Measurements from ENCODE around the gene ABAT. TPM values are rescaled to one million over a fixed set of nuclear protein-coding genes. Genes with fewer than 3 reads are reported as not detected.
"Not testable (repeated sequence)": the region's sequence is repeated elsewhere in the genome, so short reads cannot be mapped to it uniquely, and the experiment has no call there.

The ABAT gene
- total RNA-seq, 4 donors from 2014 or later: 9.0 to 16.9 (median 13.4) TPM

DNA sequence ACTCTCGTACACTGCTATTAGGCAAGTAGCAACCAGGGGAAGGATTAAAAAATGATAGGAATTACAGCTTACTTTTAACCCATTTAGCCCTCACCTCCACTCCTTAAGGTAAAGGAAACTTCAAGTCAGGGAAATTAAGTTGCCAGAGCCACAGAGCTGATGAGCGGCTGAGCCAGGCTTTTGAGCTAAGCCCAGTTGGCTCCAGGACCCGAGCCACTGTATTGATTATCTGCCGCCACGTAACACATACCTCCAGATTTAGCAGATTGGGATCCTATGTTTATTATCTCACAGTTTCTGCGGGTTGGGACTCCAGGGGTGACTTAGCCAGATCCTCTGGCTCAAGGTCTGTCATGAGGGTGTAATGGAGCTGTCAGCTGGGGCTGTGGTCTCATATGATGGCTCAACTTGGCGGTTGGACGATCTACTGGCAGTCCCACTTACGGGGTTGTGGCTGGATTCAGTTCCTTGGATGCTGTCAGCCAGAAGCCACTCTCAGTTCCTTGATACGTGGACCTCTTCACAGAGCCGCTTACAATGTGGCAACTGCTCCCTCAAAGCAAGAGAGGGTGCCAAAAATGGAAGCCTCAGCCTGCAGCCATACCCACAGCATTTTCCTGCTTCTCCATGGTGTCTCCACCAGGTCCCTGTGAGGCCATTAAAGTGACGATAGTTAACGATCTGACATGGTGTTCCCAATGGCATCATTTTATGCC is 65.7 kb downstream of the ABAT start:
- intact Hi-C loops (cut with DNase I): no loop called here
- Histone ChIP-seq H3K27ac (replicated peaks in 1 of 4) (no peak overlapping the region), H3K27me3 (no peaks in the 10 kb centered on the region), H3K4me1 (peaks cover 17 to 27% (median 18%) of the 10 kb centered on the region in 4 donors), H3K9me3 (no peaks in the 10 kb centered on the region), H3K4me3 (no peak overlapping the region), H3K36me3 (peaks cover 0 to 9% (median 3%) of the 10 kb centered on the region in 4 donors)
- TF ChIP-seq EP300 (IDR thresholded peaks at IDR 0.05) (no peak), POLR2AphosphoS5 (IDR thresholded peaks at IDR 0.05) (no peak), POLR2A (IDR thresholded peaks at IDR 0.05; ENCODE audit: low read depth) (no peak)
- TF ChIP-seq, protein P1, sequence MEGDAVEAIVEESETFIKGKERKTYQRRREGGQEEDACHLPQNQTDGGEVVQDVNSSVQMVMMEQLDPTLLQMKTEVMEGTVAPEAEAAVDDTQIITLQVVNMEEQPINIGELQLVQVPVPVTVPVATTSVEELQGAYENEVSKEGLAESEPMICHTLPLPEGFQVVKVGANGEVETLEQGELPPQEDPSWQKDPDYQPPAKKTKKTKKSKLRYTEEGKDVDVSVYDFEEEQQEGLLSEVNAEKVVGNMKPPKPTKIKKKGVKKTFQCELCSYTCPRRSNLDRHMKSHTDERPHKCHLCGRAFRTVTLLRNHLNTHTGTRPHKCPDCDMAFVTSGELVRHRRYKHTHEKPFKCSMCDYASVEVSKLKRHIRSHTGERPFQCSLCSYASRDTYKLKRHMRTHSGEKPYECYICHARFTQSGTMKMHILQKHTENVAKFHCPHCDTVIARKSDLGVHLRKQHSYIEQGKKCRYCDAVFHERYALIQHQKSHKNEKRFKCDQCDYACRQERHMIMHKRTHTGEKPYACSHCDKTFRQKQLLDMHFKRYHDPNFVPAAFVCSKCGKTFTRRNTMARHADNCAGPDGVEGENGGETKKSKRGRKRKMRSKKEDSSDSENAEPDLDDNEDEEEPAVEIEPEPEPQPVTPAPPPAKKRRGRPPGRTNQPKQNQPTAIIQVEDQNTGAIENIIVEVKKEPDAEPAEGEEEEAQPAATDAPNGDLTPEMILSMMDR (IDR thresholded peaks at IDR 0.05): no peak
- no peak for DNase-seq (ENCODE audit: extremely low spot score)
- WGBS: 90% methylated on average over 12 of the region's 13 CpGs

DNA sequence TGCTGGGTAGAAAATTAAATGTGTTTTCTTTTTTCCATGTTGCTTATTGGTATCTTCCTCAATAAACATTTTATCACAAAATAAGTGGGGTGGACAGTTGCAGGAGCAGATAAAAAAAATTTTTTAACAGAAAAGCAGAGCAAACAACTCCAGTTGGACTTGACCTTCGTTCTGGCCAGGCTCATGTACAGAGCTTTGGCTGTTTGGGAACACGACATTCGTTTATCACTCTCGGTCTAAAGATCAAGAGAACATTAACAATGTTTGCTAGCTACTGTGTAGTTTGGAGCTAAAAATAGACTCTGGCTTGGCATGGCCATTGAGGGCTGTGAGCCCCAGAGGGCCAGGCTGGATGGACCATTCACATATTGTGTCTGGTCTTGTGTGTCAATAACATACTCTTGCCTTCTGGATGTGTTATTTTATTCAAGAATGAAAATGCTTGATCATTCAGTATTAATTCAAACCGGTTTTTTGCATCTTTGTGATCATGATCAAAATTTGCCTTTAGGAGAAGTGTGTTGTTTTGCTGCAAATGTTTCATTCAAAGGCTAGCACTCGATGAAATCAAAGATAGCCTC is 66.4 kb downstream of the ABAT start:
- intact Hi-C loops (cut with DNase I): no loop called here
- H3K27ac ChIP-seq (replicated peaks in 1 of 4): no peak overlapping the region

GRCh38 chr16:8741636-8742035 is 67.2 kb downstream of the ABAT start:
- Histone ChIP-seq H3K27me3 (no peaks in the 10 kb centered on the region), H3K4me1 (peaks cover 17 to 27% (median 18%) of the 10 kb centered on the region in 4 donors), H3K9me3 (no peaks in the 10 kb centered on the region), H3K27ac (replicated peaks in 1 of 4) (peak overlapping the region in 1 of 4 donors; percentile 39), H3K4me3 (no peak overlapping the region), H3K36me3 (peaks cover 0 to 7% (median 4%) of the 10 kb centered on the region in 4 donors)
- DNase-seq (ENCODE audit: extremely low spot score): no peak
- intact Hi-C loops (cut with DNase I): no loop called here
- TF ChIP-seq, protein P1 (IDR thresholded peaks at IDR 0.05): no peak
- TF ChIP-seq POLR2AphosphoS5 (IDR thresholded peaks at IDR 0.05) (no peak), POLR2A (IDR thresholded peaks at IDR 0.05; ENCODE audit: low read depth) (no peak), EP300 (IDR thresholded peaks at IDR 0.05) (no peak)
- WGBS: 93% methylated on average over 2 of the region's 2 CpGs

More for the DNA sequence above, 66.4 kb downstream of the ABAT start:
- Histone ChIP-seq H3K27me3 (no peaks in the 10 kb centered on the region), H3K4me1 (peaks cover 17 to 27% (median 18%) of the 10 kb centered on the region in 4 donors), H3K9me3 (no peaks in the 10 kb centered on the region), H3K36me3 (peaks cover 0 to 9% (median 4%) of the 10 kb centered on the region in 4 donors), H3K4me3 (no peak overlapping the region)
- WGBS: 54% methylated on average over 6 of the region's 6 CpGs
- TF ChIP-seq EP300 (IDR thresholded peaks at IDR 0.05) (no peak), POLR2A (IDR thresholded peaks at IDR 0.05; ENCODE audit: low read depth) (no peak), POLR2AphosphoS5 (IDR thresholded peaks at IDR 0.05) (no peak)
- TF ChIP-seq, protein P1 (IDR thresholded peaks at IDR 0.05): no peak
- DNase-seq (ENCODE audit: extremely low spot score): no peak

DNA sequence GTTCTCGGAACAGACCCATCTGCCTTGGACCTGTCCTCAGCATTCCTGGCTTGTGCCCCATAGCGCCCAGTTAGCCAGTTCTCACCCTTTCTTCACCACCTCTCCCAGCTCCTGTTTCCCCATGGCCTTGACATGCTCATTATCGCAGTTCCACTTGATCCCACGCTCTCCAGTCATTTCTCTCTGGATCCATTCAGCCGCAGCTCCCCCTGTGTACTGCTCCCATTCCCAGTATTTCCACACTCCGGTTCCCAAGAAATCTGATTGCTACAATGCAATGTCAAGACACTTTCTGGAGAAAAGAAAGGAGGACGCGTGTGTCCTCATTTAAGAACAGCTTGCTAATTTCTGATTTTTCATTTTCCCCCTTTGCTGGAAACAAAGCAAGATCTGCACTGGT is 67.7 kb downstream of the ABAT start:
- TF ChIP-seq, protein P1 (IDR thresholded peaks at IDR 0.05): no peak
- TF ChIP-seq POLR2AphosphoS5 (IDR thresholded peaks at IDR 0.05): no peak
- TF ChIP-seq POLR2A (IDR thresholded peaks at IDR 0.05; ENCODE audit: low read depth): no peak
- TF ChIP-seq EP300 (IDR thresholded peaks at IDR 0.05): no peak
- H3K4me1 ChIP-seq: peaks cover 17 to 27% (median 18%) of the 10 kb centered on the region in 4 donors
- no peaks in the 10 kb centered on the region for H3K9me3 ChIP-seq
- no peaks in the 10 kb centered on the region for H3K27me3 ChIP-seq
- no peak for DNase-seq (ENCODE audit: extremely low spot score)
- intact Hi-C loops (cut with DNase I): no loop called here
- no peak overlapping the region for H3K4me3 ChIP-seq
- peak overlapping the region in 1 of 4 donors; percentile 39 for H3K27ac ChIP-seq (replicated peaks in 1 of 4)
- WGBS: 51% methylated on average over 8 of the region's 8 CpGs
- peaks cover 0 to 7% (median 5%) of the 10 kb centered on the region in 4 donors for H3K36me3 ChIP-seq

DNA sequence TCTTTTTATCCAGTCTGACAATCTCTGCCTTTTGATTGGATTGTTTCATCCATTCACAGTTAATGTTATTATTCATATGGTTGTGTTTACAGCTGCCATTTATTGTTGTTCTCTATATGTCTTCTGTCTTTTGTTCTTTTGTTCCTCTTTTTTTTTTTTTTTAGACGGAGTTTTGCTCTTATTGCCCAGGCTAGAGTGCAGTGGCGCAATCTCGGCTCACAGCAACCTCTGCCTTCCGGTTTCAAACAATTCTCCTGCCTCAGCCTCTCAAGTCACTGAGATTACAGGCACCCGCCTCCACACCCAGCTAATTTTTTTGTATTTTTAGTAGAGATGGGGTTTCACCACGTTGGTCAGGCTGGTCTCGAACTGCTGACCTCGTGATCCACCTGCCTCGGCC is 74.5 kb downstream of the ABAT start:
- H3K4me3 ChIP-seq; H3K9me3 ChIP-seq; H3K27me3 ChIP-seq; H3K27ac ChIP-seq (replicated peaks in 1 of 4); intact Hi-C loops (cut with DNase I); DNase-seq (ENCODE audit: extremely low spot score): not testable (repeated sequence)
- Histone ChIP-seq H3K4me1 (peaks cover 12 to 16% (median 14%) of the 10 kb centered on the region in 4 donors), H3K36me3 (peaks cover 0 to 12% (median 6%) of the 10 kb centered on the region in 4 donors)
- 91% methylated on average over 9 of the region's 9 CpGs for WGBS

Data from esophagus muscularis mucosa (tissue), 4 donors.